ENCODE measurements around the gene COL18A1.

Gene COL18A1

GRCh38 chr21:45454926-45455673, 50.1 kb downstream of the COL18A1 start:
- H3K4me3 ChIP-seq (ENCODE audit: low read depth, low read length), result no peak overlapping the region
- in situ Hi-C loops (cut with HindIII; ENCODE audit: low sequenced_read_pairs), result no loop called here
- DNase-seq (ENCODE audit: low read depth, low spot score), result peak; percentile 52
- TF ChIP-seq, protein P1, sequence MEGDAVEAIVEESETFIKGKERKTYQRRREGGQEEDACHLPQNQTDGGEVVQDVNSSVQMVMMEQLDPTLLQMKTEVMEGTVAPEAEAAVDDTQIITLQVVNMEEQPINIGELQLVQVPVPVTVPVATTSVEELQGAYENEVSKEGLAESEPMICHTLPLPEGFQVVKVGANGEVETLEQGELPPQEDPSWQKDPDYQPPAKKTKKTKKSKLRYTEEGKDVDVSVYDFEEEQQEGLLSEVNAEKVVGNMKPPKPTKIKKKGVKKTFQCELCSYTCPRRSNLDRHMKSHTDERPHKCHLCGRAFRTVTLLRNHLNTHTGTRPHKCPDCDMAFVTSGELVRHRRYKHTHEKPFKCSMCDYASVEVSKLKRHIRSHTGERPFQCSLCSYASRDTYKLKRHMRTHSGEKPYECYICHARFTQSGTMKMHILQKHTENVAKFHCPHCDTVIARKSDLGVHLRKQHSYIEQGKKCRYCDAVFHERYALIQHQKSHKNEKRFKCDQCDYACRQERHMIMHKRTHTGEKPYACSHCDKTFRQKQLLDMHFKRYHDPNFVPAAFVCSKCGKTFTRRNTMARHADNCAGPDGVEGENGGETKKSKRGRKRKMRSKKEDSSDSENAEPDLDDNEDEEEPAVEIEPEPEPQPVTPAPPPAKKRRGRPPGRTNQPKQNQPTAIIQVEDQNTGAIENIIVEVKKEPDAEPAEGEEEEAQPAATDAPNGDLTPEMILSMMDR (IDR thresholded peaks at IDR 0.05; ENCODE audit: low read depth, low read length), result no peak

DNA sequence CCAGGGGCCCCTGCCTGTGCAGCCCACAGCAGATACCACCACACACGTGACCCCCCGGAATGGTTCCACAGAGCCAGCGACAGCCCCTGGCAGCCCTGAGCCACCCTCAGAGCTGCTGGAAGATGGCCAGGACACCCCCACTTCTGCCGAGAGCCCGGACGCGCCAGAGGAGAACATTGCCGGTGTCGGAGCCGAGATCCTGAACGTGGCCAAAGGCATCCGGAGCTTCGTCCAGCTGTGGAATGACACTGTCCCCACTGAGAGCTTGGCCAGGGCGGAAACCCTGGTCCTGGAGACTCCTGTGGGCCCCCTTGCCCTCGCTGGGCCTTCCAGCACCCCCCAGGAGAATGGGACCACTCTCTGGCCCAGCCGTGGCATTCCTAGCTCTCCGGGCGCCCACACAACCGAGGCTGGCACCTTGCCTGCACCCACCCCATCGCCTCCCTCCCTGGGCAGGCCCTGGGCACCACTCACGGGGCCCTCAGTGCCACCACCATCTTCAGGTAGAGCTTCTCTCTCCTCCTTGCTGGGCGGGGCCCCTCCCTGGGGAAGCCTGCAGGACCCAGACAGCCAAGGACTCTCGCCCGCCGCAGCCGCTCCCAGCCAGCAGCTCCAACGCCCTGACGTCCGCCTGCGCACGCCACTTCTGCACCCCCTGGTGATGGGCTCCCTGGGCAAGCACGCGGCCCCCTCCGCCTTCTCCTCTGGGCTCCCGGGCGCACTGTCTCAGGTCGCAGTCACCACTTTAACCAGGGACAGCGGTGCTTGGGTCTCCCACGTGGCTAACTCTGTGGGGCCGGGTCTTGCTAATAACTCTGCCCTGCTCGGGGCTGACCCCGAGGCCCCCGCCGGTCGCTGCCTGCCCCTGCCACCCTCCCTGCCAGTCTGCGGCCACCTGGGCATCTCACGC, 51.0 kb downstream of the COL18A1 start:
- TF ChIP-seq, protein P1 (IDR thresholded peaks at IDR 0.05; ENCODE audit: low read depth, low read length), result no peak
- in situ Hi-C loops (cut with HindIII; ENCODE audit: low sequenced_read_pairs), result no loop called here
- no peak for DNase-seq (ENCODE audit: low read depth, low spot score)
- H3K4me3 ChIP-seq (ENCODE audit: low read depth, low read length), result no peak overlapping the region

- DNase-seq (ENCODE audit: low read depth, low spot score), result no peak
- TF ChIP-seq, protein P1 (IDR thresholded peaks at IDR 0.05; ENCODE audit: low read depth, low read length), result no peak
- in situ Hi-C loops (cut with HindIII; ENCODE audit: low sequenced_read_pairs), result no loop called here
- no peak overlapping the region for H3K4me3 ChIP-seq (ENCODE audit: low read depth, low read length)
Measured at GRCh38 chr21:45456584-45457160, 51.7 kb downstream of the COL18A1 start.

DNA sequence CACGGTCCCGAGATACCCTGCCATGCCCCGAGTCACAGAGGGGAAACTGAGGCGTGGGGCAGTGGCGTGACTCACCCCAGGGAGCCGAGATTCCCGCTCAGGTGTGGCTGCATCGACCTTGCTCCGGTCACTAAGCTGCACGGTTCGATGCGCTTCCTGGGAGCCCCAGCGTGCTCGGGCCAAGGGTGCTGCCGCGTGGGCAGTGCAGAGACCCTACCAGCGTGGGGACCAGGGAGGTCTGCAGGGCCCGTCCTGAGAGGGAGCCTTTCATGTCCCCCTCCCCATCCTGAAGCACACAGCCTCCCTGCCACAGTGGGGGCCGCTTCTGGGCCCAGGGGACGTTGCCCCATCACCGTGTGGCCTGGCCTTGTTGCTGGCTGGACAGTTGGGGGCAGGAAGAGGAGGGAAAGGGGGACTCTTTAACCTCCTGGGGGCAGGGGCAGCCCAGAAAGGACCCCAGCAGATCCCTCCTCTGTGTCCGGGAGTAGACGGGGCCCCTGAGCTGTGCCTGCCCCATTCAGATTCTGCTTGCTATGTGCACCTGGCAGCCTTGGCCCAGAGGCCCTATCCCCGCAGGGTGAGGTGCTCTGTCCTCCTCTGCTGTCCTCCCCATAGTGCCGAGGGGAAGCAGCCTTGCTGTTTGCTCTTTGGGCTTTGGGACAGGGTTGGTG, 52.3 kb downstream of the COL18A1 start:
- in situ Hi-C loops (cut with HindIII; ENCODE audit: low sequenced_read_pairs), result no loop called here
- no peak for DNase-seq (ENCODE audit: low read depth, low spot score)
- TF ChIP-seq, protein P1 (IDR thresholded peaks at IDR 0.05; ENCODE audit: low read depth, low read length), result no peak

DNA sequence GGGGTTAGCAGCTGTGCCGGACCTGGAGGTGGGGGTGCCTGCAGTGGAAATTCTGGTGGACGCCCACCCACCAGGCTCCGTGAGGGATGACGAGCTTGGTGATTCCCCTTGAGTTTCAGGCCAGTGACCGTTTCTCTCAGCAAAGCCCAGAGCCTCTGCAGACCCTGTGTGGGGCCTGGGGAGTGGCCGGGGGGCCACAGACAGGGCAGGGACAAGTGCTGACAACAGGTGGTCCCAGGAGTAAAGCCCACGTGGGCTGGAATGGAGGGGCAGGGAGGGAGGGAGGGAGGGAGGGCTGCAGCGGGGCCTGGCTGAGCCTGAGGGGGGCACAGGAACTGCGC, 52.8 kb downstream of the COL18A1 start:
- no peak overlapping the region for H3K4me3 ChIP-seq (ENCODE audit: low read depth, low read length)
- in situ Hi-C loops (cut with HindIII; ENCODE audit: low sequenced_read_pairs), result no loop called here
- TF ChIP-seq, protein P1 (IDR thresholded peaks at IDR 0.05; ENCODE audit: low read depth, low read length), result no peak
- DNase-seq (ENCODE audit: low read depth, low spot score), result no peak

More for the DNA sequence above, 52.3 kb downstream of the COL18A1 start:
- no peak overlapping the region for H3K4me3 ChIP-seq (ENCODE audit: low read depth, low read length)
